ENCODE measurements around the gene PPM1F. TPM values are rescaled to one million over a fixed set of nuclear protein-coding genes. Genes with fewer than 3 reads are reported as not detected.

Gene PPM1F
- total and polyA plus RNA-seq, 10 of the 15 experiments (the other 5 are each of a cell fraction or from before 2014, with no cell fraction given), result 0.55 to 26.3 (median 9.7) TPM

- TF ChIP-seq ESRRA (IDR thresholded peaks at IDR 0.05; ENCODE audit: low read length), result no peak
- TF ChIP-seq BMI1 (IDR thresholded peaks at IDR 0.05; ENCODE audit: borderline replicate concordance), result no peak
- TF ChIP-seq ZZZ3 (IDR thresholded peaks at IDR 0.05; ENCODE audit: control insufficient read depth, insufficient read length, low read depth), result no peak
- TF ChIP-seq ZNF622 (IDR thresholded peaks at IDR 0.05), result no peak
- TF ChIP-seq RCOR1 (conservative IDR thresholded peaks at IDR 0.05; ENCODE audit: low read depth, low read length), result no peak
- no peak for TF ChIP-seq ZBTB33 (IDR thresholded peaks at IDR 0.05)
- TF ChIP-seq MYB (IDR thresholded peaks at IDR 0.05; ENCODE audit: borderline replicate concordance, low read depth, low read length), result no peak
- TF ChIP-seq NR2C1 (IDR thresholded peaks at IDR 0.05), result no peak
- no peak for TF ChIP-seq ZBTB40 (IDR thresholded peaks at IDR 0.05; ENCODE audit: borderline replicate concordance)
- TF ChIP-seq CREB1 (IDR thresholded peaks at IDR 0.05; ENCODE audit: low read depth), result no peak
- no peak for TF ChIP-seq SKIL (IDR thresholded peaks at IDR 0.05; ENCODE audit: low read depth, poor library complexity, severe bottlenecking)
- no peak for TF ChIP-seq RFX5 (IDR thresholded peaks at IDR 0.05; ENCODE audit: low read depth, low read length)
- TF ChIP-seq BCLAF1 (IDR thresholded peaks at IDR 0.05), result no peak
These were observed at the start of gene PPM1F (continued) for GRCh38 chr22:21952586-21953571.

Data from GM12878 (cell line).